ENCODE data around the gene LMO3.

DNA sequence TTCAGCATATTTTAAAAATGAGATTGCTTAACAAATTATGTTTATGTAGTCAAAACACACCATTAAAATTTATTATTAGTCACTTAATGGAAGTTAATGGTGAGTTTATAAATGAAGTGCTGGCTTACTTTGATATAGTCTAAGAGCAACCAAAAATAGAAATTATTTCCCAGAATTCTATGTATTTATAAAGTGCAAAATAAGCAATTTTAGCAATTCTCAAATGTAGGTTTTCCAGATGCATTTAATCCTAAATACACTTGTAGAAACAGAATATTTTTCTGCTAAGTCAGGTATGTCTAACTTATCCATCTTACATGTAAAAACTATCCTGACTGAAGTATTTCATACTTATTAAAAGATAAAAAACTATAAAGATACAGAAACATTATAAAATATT is 11.2 kb downstream of the LMO3 start:
- TF ChIP-seq NFRKB (IDR thresholded peaks at IDR 0.05) (no peak), ARNT (IDR thresholded peaks at IDR 0.05) (no peak), ELF4 (IDR thresholded peaks at IDR 0.05) (no peak)
